ENCODE data around the gene FARP2. TPM values are rescaled to one million over a fixed set of nuclear protein-coding genes. Genes with fewer than 3 reads are reported as not detected.

Gene FARP2
- total and polyA plus RNA-seq, 10 of the 15 experiments (the other 5 are each of a cell fraction or from before 2014, with no cell fraction given) = 5.5 to 67.5 (median 36.8) TPM

- Histone ChIP-seq H3K4me1 (ENCODE audit: control insufficient read depth, insufficient read depth, low read length) (no peaks in the 10 kb centered on the region), H3K27ac (ENCODE audit: control insufficient read depth, insufficient read depth) (no peak overlapping the region), H3K9ac (ENCODE audit: control insufficient read depth, insufficient read depth, low read length) (no peak overlapping the region), H3K27me3 (replicated peaks in 1 of 2; ENCODE audit: control insufficient read depth in 2 of 2, insufficient read depth in 2 of 2, low read length in 1 of 2) (no peaks in the 10 kb centered on the region), H3K9me3 (replicated peaks; ENCODE audit: control insufficient read depth, insufficient read depth, low read length) (no peaks in the 10 kb centered on the region; the same call in 2 of the 3 replicates), H2AFZ (ENCODE audit: control insufficient read depth, low read depth, low read length) (no peak overlapping the region), H3K36me3 (ENCODE audit: control insufficient read depth in 2 of 2, insufficient read depth in 2 of 2, low read length in 1 of 2) (no peaks in the 10 kb centered on the region), H3K4me2 (ENCODE audit: control insufficient read depth, insufficient read depth) (no peak overlapping the region), H4K20me1 (ENCODE audit: control insufficient read depth, insufficient read depth) (no peaks in the 10 kb centered on the region), H3K79me2 (ENCODE audit: control insufficient read depth, insufficient read depth, low read length) (no peaks in the 10 kb centered on the region), H3K4me3 (no peak overlapping the region)
- ChIA-PET RAD21 (ENCODE audit: unreplicated experiment) (no interaction called here), CTCF (no interaction called here), POLR2A (no interaction called here), SMC1A (ENCODE audit: uncharacterized antibody, unreplicated experiment) (no interaction called here)
- ATAC-seq (no peak; the same call in 2 of the 3 replicates), FAIRE-seq (no peak), DNase-seq (ENCODE audit: low read depth, low spot score) (no peak)
- in situ Hi-C loops (cut with MboI) (no loop called here), intact Hi-C loops (cut with micrococcal nuclease; ENCODE audit: unreplicated experiment) (no loop called here)
- 42% methylated on average over 11 of the region's 11 CpGs for WGBS (ENCODE audit: insufficient coverage, insufficient replicate concordance, low lambda C conversion rate, missing lambda C conversion rate)
- BruUV-seq (replicated peaks) = no TSS peak
- no peak for TF ChIP-seq BMI1 (IDR thresholded peaks at IDR 0.05; ENCODE audit: borderline replicate concordance)
- TF ChIP-seq MAX (IDR thresholded peaks at IDR 0.05; ENCODE audit: low read depth, low read length) = no peak
- TF ChIP-seq TCF3 (IDR thresholded peaks at IDR 0.05; ENCODE audit: borderline replicate concordance, insufficient read depth, low read depth, low read length) = no peak
- no peak for TF ChIP-seq ZNF622 (IDR thresholded peaks at IDR 0.05)
- no peak for TF ChIP-seq MYC (IDR thresholded peaks at IDR 0.05; ENCODE audit: insufficient read depth, insufficient read length, insufficient replicate concordance, low read length, severe bottlenecking)
- TF ChIP-seq ZNF687 (IDR thresholded peaks at IDR 0.05) = no peak
- TF ChIP-seq TBL1XR1 (IDR thresholded peaks at IDR 0.05; ENCODE audit: low read depth, low read length) = no peak
- TF ChIP-seq MXI1 (IDR thresholded peaks at IDR 0.05; ENCODE audit: low read depth, low read length) = no peak
- no peak for TF ChIP-seq JUND (IDR thresholded peaks at IDR 0.05; ENCODE audit: low read depth, low read length)
- no peak for TF ChIP-seq SKIL (IDR thresholded peaks at IDR 0.05; ENCODE audit: low read depth, poor library complexity, severe bottlenecking)
- no peak for TF ChIP-seq USF1 (IDR thresholded peaks at IDR 0.05; ENCODE audit: borderline replicate concordance, extremely low read length, insufficient read depth, low read depth, low read length)
- no peak for TF ChIP-seq NR2C2 (IDR thresholded peaks at IDR 0.05; ENCODE audit: borderline replicate concordance, control insufficient read depth, insufficient read length, low read depth)
- no peak for TF ChIP-seq RBBP5 (conservative IDR thresholded peaks at IDR 0.05)
- TF ChIP-seq MTA3 (IDR thresholded peaks at IDR 0.05; ENCODE audit: borderline replicate concordance, low read length) = no peak
Measured at GRCh38 chr2:241539616-241540374, 183.7 kb downstream of the FARP2 start.

Data from GM12878 (cell line).